Measurements from ENCODE around the gene CA11. TPM values are rescaled to one million over a fixed set of nuclear protein-coding genes. Genes with fewer than 3 reads are reported as not detected.

CA11 gene
- total RNA-seq, 2 experiments from 2014 or later: 11.5 to 18.0 TPM

GRCh38 chr19:48678201-48678600, 32.2 kb upstream of the CA11 start:
- Mint-ChIP-seq H3K4me1 (peaks cover 7% of the 10 kb centered on the region), H3K36me3 (ENCODE audit: low read depth) (no peaks in the 10 kb centered on the region), H3K27me3 (no peaks in the 10 kb centered on the region), H3K4me3 (no peak overlapping the region), H3K27ac (no peak overlapping the region), H3K9me3 (ENCODE audit: low read depth) (no peaks in the 10 kb centered on the region)
- intact Hi-C loops (cut with DNase I, micrococcal nuclease): loop anchor here in 1 of 2 experiments (5.0 kb wide), 1 partner anchor 104 kb away; no protein-coding TSS in a partner anchor
- CTCF ChIA-PET: interaction anchor here (0.9 to 1.2 kb wide), 2 partner anchors 10 to 15 kb away, joined by 4 to 5 read pairs; no protein-coding TSS in a partner anchor
- DNase-seq (no peak), ATAC-seq (no peak)
- POLR2A ChIA-PET: interaction anchor here (0.6 kb wide), 1 partner anchor 151 kb away, joined by 3 read pairs; no protein-coding TSS in a partner anchor

- Mint-ChIP-seq H3K27me3 (no peaks in the 10 kb centered on the region), H3K36me3 (ENCODE audit: low read depth) (no peaks in the 10 kb centered on the region), H3K4me3 (no peak overlapping the region), H3K27ac (no peak overlapping the region), H3K4me1 (peaks cover 7% of the 10 kb centered on the region), H3K9me3 (ENCODE audit: low read depth) (no peaks in the 10 kb centered on the region)
- POLR2A ChIA-PET: no interaction called here
- ATAC-seq (no peak), DNase-seq (no peak)
- CTCF ChIA-PET: interaction anchor here (0.7 to 1.8 kb wide), 4 partner anchors 20 to 48 kb away, joined by 3 to 8 read pairs (median 6); no protein-coding TSS in a partner anchor
- intact Hi-C loops (cut with DNase I, micrococcal nuclease): loop anchor here in 1 of 2 experiments (5.0 kb wide), 1 partner anchor 105 kb away; no protein-coding TSS in a partner anchor
These were observed 30.9 kb upstream of the CA11 start for GRCh38 chr19:48676887-48677286.

- peaks cover 7% of the 10 kb centered on the region for H3K4me1 Mint-ChIP-seq
- CTCF ChIA-PET: interaction anchor here (0.7 to 1.8 kb wide), 5 partner anchors 19 to 56 kb away, joined by 3 to 8 read pairs (median 5); no protein-coding TSS in a partner anchor
- intact Hi-C loops (cut with DNase I, micrococcal nuclease): loop anchor here in 1 of 2 experiments (5.0 kb wide), 1 partner anchor 106 kb away; no protein-coding TSS in a partner anchor
- no peak overlapping the region for H3K27ac Mint-ChIP-seq
- no peaks in the 10 kb centered on the region for H3K9me3 Mint-ChIP-seq (ENCODE audit: low read depth)
- no peak overlapping the region for H3K4me3 Mint-ChIP-seq
- no peaks in the 10 kb centered on the region for H3K36me3 Mint-ChIP-seq (ENCODE audit: low read depth)
- DNase-seq (no peak), ATAC-seq (no peak)
- POLR2A ChIA-PET: no interaction called here
- H3K27me3 Mint-ChIP-seq: no peaks in the 10 kb centered on the region
These were observed 30.5 kb upstream of the CA11 start for GRCh38 chr19:48676487-48676886.

- POLR2A ChIA-PET: interaction anchor here (0.6 kb wide), 1 partner anchor 35 kb away, joined by 8 read pairs; no protein-coding TSS in a partner anchor
- Mint-ChIP-seq H3K4me3 (no peak overlapping the region), H3K9me3 (ENCODE audit: low read depth) (no peaks in the 10 kb centered on the region), H3K4me1 (peaks cover 7% of the 10 kb centered on the region), H3K36me3 (ENCODE audit: low read depth) (no peaks in the 10 kb centered on the region), H3K27me3 (no peaks in the 10 kb centered on the region), H3K27ac (no peak overlapping the region)
- intact Hi-C loops (cut with DNase I, micrococcal nuclease): loop anchor here (1.0 to 5.0 kb wide), 4 partner anchors 28 to 160 kb away; partner anchors contain the start of gene CA11 (in 2 of the 2)
- ATAC-seq (peak; percentile 97), DNase-seq (peak; percentile 86)
- CTCF ChIA-PET: interaction anchor here (0.6 to 2.6 kb wide), 20 partner anchors 9 to 490 kb away, joined by 3 to 14 read pairs (median 4); partner anchors contain the start of genes CA11, FUT2, SYNGR4 and TMEM143
These were observed 29.2 kb upstream of the CA11 start for GRCh38 chr19:48674921-48675824.

DNA sequence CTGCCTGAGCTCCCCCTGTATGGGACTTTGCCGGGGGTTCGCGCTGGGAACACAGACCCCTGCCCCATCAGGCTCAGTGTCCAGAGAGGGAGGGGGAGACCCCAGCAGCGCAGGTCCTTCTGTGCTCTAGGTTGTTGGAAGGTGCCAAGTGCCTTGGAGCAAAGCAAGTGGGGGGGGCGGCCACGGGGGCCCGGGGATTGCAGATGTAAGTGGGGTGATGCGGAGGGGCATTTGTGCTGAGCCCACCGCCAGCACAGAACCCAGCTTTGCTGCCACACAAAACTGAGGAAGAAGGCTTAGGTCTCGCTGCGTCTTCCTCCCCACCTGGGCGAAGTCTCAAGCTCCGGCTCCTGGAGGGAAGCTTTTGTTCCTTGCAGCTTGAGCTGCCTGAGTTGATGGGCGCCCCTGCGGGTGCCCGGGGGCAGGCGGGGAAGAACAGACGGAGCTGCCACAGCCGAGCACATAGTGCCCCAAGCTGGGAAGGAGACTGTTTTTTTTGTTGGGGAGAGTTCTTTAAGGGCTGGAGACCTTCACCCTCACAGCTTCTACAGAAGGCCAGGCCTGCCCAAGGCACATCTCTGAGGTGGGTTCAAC, 28.3 kb upstream of the CA11 start:
- no peak overlapping the region for H3K27ac Mint-ChIP-seq
- ChIA-PET CTCF (interaction anchor here (0.7 to 2.6 kb wide), 11 partner anchors 10 to 311 kb away, joined by 3 to 14 read pairs (median 4); partner anchors contain the start of genes CA11, FUT2, SYNGR4 and TMEM143), POLR2A (no interaction called here)
- H3K36me3 Mint-ChIP-seq (ENCODE audit: low read depth): no peaks in the 10 kb centered on the region
- ATAC-seq (no peak), DNase-seq (no peak)
- peaks cover 5% of the 10 kb centered on the region for H3K9me3 Mint-ChIP-seq (ENCODE audit: low read depth)
- H3K27me3 Mint-ChIP-seq: no peaks in the 10 kb centered on the region
- no peak overlapping the region for H3K4me3 Mint-ChIP-seq
- H3K4me1 Mint-ChIP-seq: peaks cover 7% of the 10 kb centered on the region
- intact Hi-C loops (cut with DNase I, micrococcal nuclease): loop anchor here in 1 of 2 experiments (2.0 kb wide), 1 partner anchor 28 kb away; the partner anchor contains the start of gene CA11

- Mint-ChIP-seq H3K27ac (no peak overlapping the region), H3K9me3 (ENCODE audit: low read depth) (peaks cover 5% of the 10 kb centered on the region), H3K4me1 (peaks cover 7% of the 10 kb centered on the region), H3K27me3 (no peaks in the 10 kb centered on the region), H3K36me3 (ENCODE audit: low read depth) (no peaks in the 10 kb centered on the region), H3K4me3 (no peak overlapping the region)
- ATAC-seq (no peak), DNase-seq (no peak)
- intact Hi-C loops (cut with DNase I, micrococcal nuclease): loop anchor here in 1 of 2 experiments (2.0 kb wide), 1 partner anchor 27 kb away; the partner anchor contains the start of gene CA11
- POLR2A ChIA-PET: no interaction called here
- CTCF ChIA-PET: interaction anchor here (0.7 to 2.6 kb wide), 3 partner anchors 40 to 257 kb away, joined by 5 to 14 read pairs (median 9); no protein-coding TSS in a partner anchor
These were observed 27.6 kb upstream of the CA11 start for GRCh38 chr19:48673436-48674100.

GRCh38 chr19:48672994-48673393, 27.0 kb upstream of the CA11 start, which contains the start of gene NTN5:
NTN5 (minus strand) TSS chr19:48673017; CDS start chr19:48670986, 2,031 bp downstream.
- ChIA-PET POLR2A (no interaction called here), CTCF (no interaction called here)
- intact Hi-C loops (cut with DNase I, micrococcal nuclease): no loop called here
- H3K4me1 Mint-ChIP-seq: peaks cover 7% of the 10 kb centered on the region
- H3K4me3 Mint-ChIP-seq: no peak within 1 kb of the TSS
- ATAC-seq: no peak
- no peak for DNase-seq
- no peak within 1 kb of the TSS for H3K27ac Mint-ChIP-seq
- H3K27me3 Mint-ChIP-seq: no peaks in the 10 kb centered on the region
- peaks cover 5% of the 10 kb centered on the region for H3K9me3 Mint-ChIP-seq (ENCODE audit: low read depth)
- H3K36me3 Mint-ChIP-seq (ENCODE audit: low read depth): no peaks in the 10 kb centered on the region

GRCh38 chr19:48671446-48671995, 25.5 kb upstream of the CA11 start:
- H3K9me3 Mint-ChIP-seq (ENCODE audit: low read depth): peaks cover 5% of the 10 kb centered on the region
- DNase-seq: no peak
- ChIA-PET POLR2A (no interaction called here), CTCF (no interaction called here)
- intact Hi-C loops (cut with DNase I, micrococcal nuclease): no loop called here
- H3K27ac Mint-ChIP-seq: no peak overlapping the region
- no peak for ATAC-seq
- H3K4me1 Mint-ChIP-seq: peaks cover 7% of the 10 kb centered on the region
- H3K4me3 Mint-ChIP-seq: no peak overlapping the region
- H3K27me3 Mint-ChIP-seq: no peaks in the 10 kb centered on the region
- H3K36me3 Mint-ChIP-seq (ENCODE audit: low read depth): no peaks in the 10 kb centered on the region

- no peak for DNase-seq
- no peak for ATAC-seq
- Mint-ChIP-seq H3K9me3 (ENCODE audit: low read depth) (peaks cover 5% of the 10 kb centered on the region), H3K4me1 (peaks cover 7% of the 10 kb centered on the region), H3K36me3 (ENCODE audit: low read depth) (no peaks in the 10 kb centered on the region), H3K27me3 (no peaks in the 10 kb centered on the region), H3K4me3 (no peak overlapping the region), H3K27ac (no peak overlapping the region)
- CTCF ChIA-PET: no interaction called here
- POLR2A ChIA-PET: no interaction called here
- intact Hi-C loops (cut with DNase I, micrococcal nuclease): no loop called here
These were observed 24.9 kb upstream of the CA11 start for GRCh38 chr19:48670699-48671445.

DNA sequence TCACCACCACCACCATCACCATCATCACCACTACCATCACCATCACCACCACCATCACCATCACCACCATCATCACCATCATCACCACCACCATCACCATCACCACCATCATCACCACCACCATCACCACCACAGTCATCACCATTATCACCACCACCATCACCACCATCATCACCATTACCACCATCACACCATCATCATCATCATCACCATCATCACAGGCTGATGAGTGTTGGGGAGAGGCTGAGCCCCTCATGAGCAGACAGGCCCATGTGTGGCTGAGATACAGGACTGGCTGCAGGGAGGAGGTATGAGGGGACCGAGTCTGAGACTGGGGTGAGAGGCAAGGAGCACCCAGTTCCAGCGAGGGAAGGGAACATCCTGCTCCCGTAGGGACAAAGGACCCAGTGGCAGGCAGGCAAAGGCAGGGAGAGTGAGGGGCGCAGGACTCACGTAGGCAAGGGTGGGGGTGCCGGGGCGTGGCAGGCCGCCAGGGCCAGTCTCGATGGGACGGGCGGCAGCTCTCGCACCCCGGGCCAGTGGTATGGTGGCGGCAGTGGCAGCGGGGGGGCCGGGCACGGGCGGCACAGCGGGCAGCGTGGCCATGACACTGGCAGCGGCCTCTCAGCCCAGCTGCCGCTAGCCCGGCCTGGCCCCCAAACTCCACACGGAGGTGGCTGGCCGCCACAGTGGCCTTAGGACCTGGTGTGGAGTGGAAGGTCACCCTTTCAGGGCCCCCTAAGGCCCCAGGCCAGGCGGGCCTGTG, 24.1 kb upstream of the CA11 start:
- intact Hi-C loops (cut with DNase I, micrococcal nuclease): no loop called here
- Mint-ChIP-seq H3K27ac (no peak overlapping the region), H3K36me3 (ENCODE audit: low read depth) (no peaks in the 10 kb centered on the region), H3K9me3 (ENCODE audit: low read depth) (peaks cover 5% of the 10 kb centered on the region), H3K4me3 (no peak overlapping the region), H3K4me1 (peaks cover 2% of the 10 kb centered on the region), H3K27me3 (no peaks in the 10 kb centered on the region)
- DNase-seq (no peak), ATAC-seq (no peak)
- ChIA-PET POLR2A (no interaction called here), CTCF (no interaction called here)
